ENCODE results near the gene PRM1. TPM values are rescaled to one million over a fixed set of nuclear protein-coding genes. Genes with fewer than 3 reads are reported as not detected.

The PRM1 gene
- total RNA-seq, 1 donor from 2014 or later, result not detected

DNA sequence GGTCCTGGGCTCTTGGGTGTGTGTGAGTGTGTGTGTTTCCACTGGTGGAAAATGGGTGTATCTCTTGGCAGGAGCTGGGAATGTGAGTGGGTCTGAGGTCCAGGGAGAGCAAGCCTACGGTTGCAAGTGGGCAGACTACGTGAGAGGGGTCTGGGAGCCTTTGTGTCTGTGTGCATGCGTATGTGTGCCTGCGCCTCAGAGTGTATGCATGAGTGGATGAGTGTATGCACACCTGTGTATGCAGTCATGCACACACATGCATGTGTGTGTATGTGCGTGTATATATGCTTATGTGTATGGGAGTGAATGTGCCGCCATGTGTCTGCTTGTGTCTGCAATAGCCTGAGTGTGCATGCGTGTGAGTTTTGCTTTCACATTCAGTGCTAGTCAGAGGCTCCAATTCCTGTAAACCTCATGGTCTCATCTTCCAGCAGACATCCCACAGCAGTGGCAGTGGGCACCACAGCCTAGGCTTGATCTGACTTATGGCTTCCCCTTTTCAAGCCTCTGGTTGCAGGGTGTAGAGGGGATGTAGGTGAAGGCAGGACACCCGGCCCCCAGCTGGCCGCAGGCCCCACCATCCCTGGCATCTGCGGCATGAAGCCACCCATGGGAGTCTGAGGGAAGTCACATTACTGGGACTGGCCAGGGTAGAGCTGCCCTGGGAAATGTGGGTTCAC lies 44.4 kb upstream of the PRM1 start:
- Mint-ChIP-seq H3K27me3 (ENCODE audit: unreplicated experiment) (peaks cover 4% of the 10 kb centered on the region), H3K27ac (ENCODE audit: unreplicated experiment) (no peak overlapping the region), H3K4me1 (ENCODE audit: unreplicated experiment) (peaks cover 17% of the 10 kb centered on the region), H3K9me3 (ENCODE audit: unreplicated experiment) (no peaks in the 10 kb centered on the region), H3K36me3 (ENCODE audit: low read depth, unreplicated experiment) (no peaks in the 10 kb centered on the region), H3K4me3 (ENCODE audit: unreplicated experiment) (no peak overlapping the region)
- TF ChIP-seq, protein P1, sequence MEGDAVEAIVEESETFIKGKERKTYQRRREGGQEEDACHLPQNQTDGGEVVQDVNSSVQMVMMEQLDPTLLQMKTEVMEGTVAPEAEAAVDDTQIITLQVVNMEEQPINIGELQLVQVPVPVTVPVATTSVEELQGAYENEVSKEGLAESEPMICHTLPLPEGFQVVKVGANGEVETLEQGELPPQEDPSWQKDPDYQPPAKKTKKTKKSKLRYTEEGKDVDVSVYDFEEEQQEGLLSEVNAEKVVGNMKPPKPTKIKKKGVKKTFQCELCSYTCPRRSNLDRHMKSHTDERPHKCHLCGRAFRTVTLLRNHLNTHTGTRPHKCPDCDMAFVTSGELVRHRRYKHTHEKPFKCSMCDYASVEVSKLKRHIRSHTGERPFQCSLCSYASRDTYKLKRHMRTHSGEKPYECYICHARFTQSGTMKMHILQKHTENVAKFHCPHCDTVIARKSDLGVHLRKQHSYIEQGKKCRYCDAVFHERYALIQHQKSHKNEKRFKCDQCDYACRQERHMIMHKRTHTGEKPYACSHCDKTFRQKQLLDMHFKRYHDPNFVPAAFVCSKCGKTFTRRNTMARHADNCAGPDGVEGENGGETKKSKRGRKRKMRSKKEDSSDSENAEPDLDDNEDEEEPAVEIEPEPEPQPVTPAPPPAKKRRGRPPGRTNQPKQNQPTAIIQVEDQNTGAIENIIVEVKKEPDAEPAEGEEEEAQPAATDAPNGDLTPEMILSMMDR (IDR thresholded peaks at IDR 0.05; ENCODE audit: unreplicated experiment), result no peak
- DNase-seq (ENCODE audit: low spot score), result no peak

DNA sequence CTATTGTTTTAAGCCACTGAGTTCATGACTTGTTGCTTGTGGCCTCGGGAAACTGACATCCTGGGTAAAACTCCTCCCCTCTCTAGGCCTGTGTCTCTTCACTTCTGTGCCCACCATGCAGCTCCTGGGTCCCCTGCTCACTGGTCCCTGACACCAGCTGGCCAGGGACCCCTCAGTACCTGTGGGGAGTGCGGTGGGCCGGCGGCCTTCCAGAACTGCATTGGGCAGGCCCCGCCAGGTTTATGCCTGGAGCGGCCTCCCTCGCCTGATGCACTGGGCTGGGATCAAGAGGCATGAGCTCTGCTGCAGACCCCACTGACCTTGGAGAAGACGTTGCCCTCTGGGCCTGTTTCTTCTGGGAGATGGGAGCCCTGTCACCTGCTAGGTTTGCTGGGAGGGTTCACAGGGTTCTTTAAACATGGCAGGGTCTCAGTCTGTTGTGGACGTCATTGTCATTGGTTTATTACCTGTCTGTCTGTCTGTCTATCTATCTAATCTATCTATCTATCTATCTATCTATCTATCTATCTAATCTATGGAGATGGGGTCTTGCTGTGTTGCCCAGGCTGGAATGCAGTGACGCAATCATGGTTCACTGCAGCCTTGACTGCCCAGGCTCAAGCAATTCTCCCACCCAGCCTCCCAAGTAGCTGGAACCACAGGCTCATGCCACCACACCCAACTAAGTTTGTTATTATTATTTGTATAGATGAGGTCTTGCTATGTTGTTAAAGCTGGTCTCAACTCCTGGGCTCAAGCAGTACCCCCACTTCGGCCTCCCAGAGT lies 42.6 kb upstream of the PRM1 start:
- Mint-ChIP-seq H3K4me1 (ENCODE audit: unreplicated experiment) (peaks cover 11% of the 10 kb centered on the region), H3K27ac (ENCODE audit: unreplicated experiment) (peak overlapping the region; percentile 36), H3K36me3 (ENCODE audit: low read depth, unreplicated experiment) (no peaks in the 10 kb centered on the region), H3K4me3 (ENCODE audit: unreplicated experiment) (no peak overlapping the region), H3K27me3 (ENCODE audit: unreplicated experiment) (peaks cover 6% of the 10 kb centered on the region), H3K9me3 (ENCODE audit: unreplicated experiment) (no peaks in the 10 kb centered on the region)
- DNase-seq (ENCODE audit: low spot score), result no peak
- TF ChIP-seq, protein P1 (IDR thresholded peaks at IDR 0.05; ENCODE audit: unreplicated experiment), result no peak

DNA sequence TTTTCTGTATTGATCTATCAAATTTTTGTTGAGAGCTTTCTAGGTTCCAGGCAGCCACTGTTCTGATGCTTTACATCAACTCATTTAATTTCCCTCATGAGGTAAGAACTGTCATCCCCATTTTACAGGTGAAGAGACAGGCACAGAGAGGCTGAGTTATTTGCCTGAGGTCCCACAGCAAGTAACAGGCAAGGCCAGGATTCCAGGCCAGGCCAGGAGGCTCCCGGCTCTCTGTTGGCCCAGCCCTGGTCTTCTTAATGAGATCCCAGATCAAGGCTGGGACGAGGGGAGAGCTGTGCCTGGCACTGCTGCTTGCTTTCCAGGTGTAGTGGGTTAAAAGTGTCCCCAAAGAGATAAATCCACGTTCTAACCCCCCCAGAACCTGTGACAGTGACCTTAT lies 41.7 kb upstream of the PRM1 start:
- Mint-ChIP-seq H3K27ac (ENCODE audit: unreplicated experiment) (no peak overlapping the region), H3K27me3 (ENCODE audit: unreplicated experiment) (peaks cover 6% of the 10 kb centered on the region)

DNA sequence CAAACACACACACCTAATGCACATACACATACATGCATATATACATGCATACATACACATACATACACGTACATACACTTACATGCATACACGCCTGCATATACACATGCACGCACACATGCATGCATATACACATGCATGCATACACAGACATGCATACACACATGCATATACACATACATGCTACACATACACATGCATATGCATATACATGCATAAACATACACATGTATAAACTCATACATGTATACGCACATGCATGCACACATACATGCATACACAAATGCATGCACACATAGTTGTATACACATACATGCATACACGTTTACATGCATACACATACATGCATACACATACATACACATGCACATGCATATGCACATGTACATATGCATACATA lies 40.5 kb upstream of the PRM1 start:
- DNase-seq (ENCODE audit: low spot score), result no peak
- no peak overlapping the region for H3K27ac Mint-ChIP-seq (ENCODE audit: unreplicated experiment)
- TF ChIP-seq, protein P1 (IDR thresholded peaks at IDR 0.05; ENCODE audit: unreplicated experiment), result no peak
- H3K36me3 Mint-ChIP-seq (ENCODE audit: low read depth, unreplicated experiment), result no peaks in the 10 kb centered on the region
- H3K9me3 Mint-ChIP-seq (ENCODE audit: unreplicated experiment), result no peaks in the 10 kb centered on the region
- no peak overlapping the region for H3K4me3 Mint-ChIP-seq (ENCODE audit: unreplicated experiment)
- H3K27me3 Mint-ChIP-seq (ENCODE audit: unreplicated experiment), result peaks cover 6% of the 10 kb centered on the region
- peaks cover 8% of the 10 kb centered on the region for H3K4me1 Mint-ChIP-seq (ENCODE audit: unreplicated experiment)

More for the DNA sequence above, 41.7 kb upstream of the PRM1 start:
- no peak for DNase-seq (ENCODE audit: low spot score)
- Mint-ChIP-seq H3K36me3 (ENCODE audit: low read depth, unreplicated experiment) (no peaks in the 10 kb centered on the region), H3K4me1 (ENCODE audit: unreplicated experiment) (peaks cover 5% of the 10 kb centered on the region), H3K9me3 (ENCODE audit: unreplicated experiment) (no peaks in the 10 kb centered on the region), H3K4me3 (ENCODE audit: unreplicated experiment) (no peak overlapping the region)
- TF ChIP-seq, protein P1 (IDR thresholded peaks at IDR 0.05; ENCODE audit: unreplicated experiment), result no peak

DNA sequence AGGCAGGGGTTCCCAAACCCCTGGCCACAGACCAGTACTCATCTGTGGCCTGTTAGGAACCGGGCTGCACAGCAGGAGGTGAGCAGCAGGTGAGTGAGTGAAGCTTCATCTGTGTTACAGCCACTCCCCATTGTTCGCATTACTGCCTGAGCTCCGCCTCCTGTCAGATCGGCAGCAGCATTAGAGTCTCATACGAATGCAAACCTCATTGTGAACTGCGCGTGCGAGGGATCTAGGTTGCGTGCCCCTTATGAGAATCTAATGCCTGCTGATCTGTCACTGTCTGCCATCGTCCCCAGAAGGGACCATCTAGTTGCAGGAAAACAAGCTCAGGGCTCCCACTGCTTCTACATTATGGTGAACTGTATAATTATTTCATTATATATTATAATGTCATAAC lies 39.0 kb upstream of the PRM1 start:
- Mint-ChIP-seq H3K4me1 (ENCODE audit: unreplicated experiment) (peaks cover 14% of the 10 kb centered on the region), H3K27ac (ENCODE audit: unreplicated experiment) (no peak overlapping the region), H3K9me3 (ENCODE audit: unreplicated experiment) (no peaks in the 10 kb centered on the region), H3K4me3 (ENCODE audit: unreplicated experiment) (no peak overlapping the region), H3K27me3 (ENCODE audit: unreplicated experiment) (peaks cover 6% of the 10 kb centered on the region), H3K36me3 (ENCODE audit: low read depth, unreplicated experiment) (no peaks in the 10 kb centered on the region)
- DNase-seq (ENCODE audit: low spot score), result no peak
- TF ChIP-seq, protein P1 (IDR thresholded peaks at IDR 0.05; ENCODE audit: unreplicated experiment), result no peak
